Fibroblast of mammary gland (primary cell): Measurements from ENCODE around the gene MS4A6A.

Source experiments
- DNase-seq: peaks from one replicate; pipeline ENCODE4 v3.0.0-alpha.2; 2010; ENCODE audit warnings: low read depth
- H3K4me3 ChIP-seq: 2 replicates; pipeline ENCODE4 v1.5.1; 2011; ENCODE audit warnings: low read depth, mild to moderate bottlenecking, low read length, moderate library complexity; ENCODE audit not compliant: control insufficient read depth
- CTCF ChIP-seq: conservative IDR thresholded peaks from 2 replicates; pipeline ENCODE4 v1.5.1; 2011; ENCODE audit warnings: low read depth, low read length, inconsistent platforms; ENCODE audit not compliant: control insufficient read depth, insufficient read depth

MS4A6A gene

GRCh38 chr11:60182541-60183330 lies at the start of gene MS4A6A:
Gene MS4A6A, minus strand, starts transcription at chr11:60183083. Its CDS starts 1,356 bp downstream, at chr11:60181727.
- no peak within 1 kb of the TSS for H3K4me3 ChIP-seq
- no peak for TF ChIP-seq CTCF

GRCh38 chr11:60230681-60231080 lies 47.8 kb upstream of the MS4A6A start:
- DNase-seq: no peak
- H3K4me3 ChIP-seq: no peak overlapping the region
- no peak for TF ChIP-seq CTCF

More at GRCh38 chr11:60182541-60183330, at the start of gene MS4A6A:
- DNase-seq: no peak

- TF ChIP-seq CTCF: no peak
- no peak overlapping the region for H3K4me3 ChIP-seq
- DNase-seq: no peak
Observed at GRCh38 chr11:60222141-60222540, 39.3 kb upstream of the MS4A6A start.

- no peak for DNase-seq
- H3K4me3 ChIP-seq: no peak overlapping the region
- no peak for TF ChIP-seq CTCF
Observed at GRCh38 chr11:60221692-60222091, 38.8 kb upstream of the MS4A6A start.

GRCh38 chr11:60221181-60221580 lies 38.3 kb upstream of the MS4A6A start:
- no peak for TF ChIP-seq CTCF
- no peak overlapping the region for H3K4me3 ChIP-seq
- no peak for DNase-seq

GRCh38 chr11:60214386-60214785 lies 31.5 kb upstream of the MS4A6A start:
- H3K4me3 ChIP-seq: no peak overlapping the region
- TF ChIP-seq CTCF: no peak
- DNase-seq: no peak
